Heart left ventricle (tissue), 16 donors: ENCODE data around the gene RPL27. TPM values are rescaled to one million over a fixed set of nuclear protein-coding genes. Genes with fewer than 3 reads are reported as not detected.

Source experiments
- ATAC-seq, 4 donors: fragments of 200-7000 bp; cut with Tn5 transposase; one replicate each; pipeline ENCODE4 v1.9.1; 2020 to 2022; ENCODE audit warnings: moderate library complexity in 4 of 4, mild to moderate bottlenecking in 3 of 4, moderate number of reproducible peaks in 1 of 4
- DNase-seq, 5 donors: peaks; one replicate each; pipeline ENCODE4 v3.0.0-alpha.2; 2020
- H3K27ac ChIP-seq, 12 donors: fragments of 200-600 bp; sonication (generic) in 4 of 12; one replicate each; pipeline versions ENCODE4 v1.5.0 to v1.8.0; 2016 to 2022; ENCODE audit warnings: mild to moderate bottlenecking in 2 of 12
- H3K27me3 ChIP-seq, 9 donors: fragments of 200-600 bp; sonication (generic) in 2 of 9; one replicate each; pipeline versions ENCODE4 v1.5.1 to v1.8.0; 2016 to 2022; ENCODE audit warnings: mild to moderate bottlenecking in 3 of 9
- H3K36me3 ChIP-seq, 9 donors: fragments of 200-600 bp; sonication (generic) in 2 of 9; one replicate each; pipeline versions ENCODE4 v1.5.0 to v1.8.0; 2018 to 2022; ENCODE audit warnings: mild to moderate bottlenecking in 2 of 9
- H3K4me1 ChIP-seq, 12 donors: fragments of 200-600 bp; sonication (generic) in 4 of 12; one replicate each; pipeline versions ENCODE4 v1.5.0 to v1.8.0; 2016 to 2022; ENCODE audit warnings: mild to moderate bottlenecking in 3 of 12
- H3K4me3 ChIP-seq, 12 donors: fragments of 200-600 bp; sonication (generic) in 4 of 12; one replicate each; pipeline versions ENCODE4 v1.5.0 to v1.8.0; 2017 to 2022; ENCODE audit warnings: mild to moderate bottlenecking in 9 of 12, moderate library complexity in 4 of 12
- H3K9me3 ChIP-seq, 12 donors: fragments of 200-600 bp; sonication (generic) in 4 of 12; one replicate each; pipeline versions ENCODE4 v1.5.0 to v1.8.0; 2016 to 2022; ENCODE audit warnings: mild to moderate bottlenecking in 1 of 12
- CTCF ChIP-seq, 12 donors: fragments of 200-600 bp; sonication (generic) in 4 of 12; IDR thresholded peaks; one replicate each; pipeline versions ENCODE4 v1.5.0 to v1.8.0; 2018 to 2022; ENCODE audit warnings: antibody characterized with exemption in 12 of 12, mild to moderate bottlenecking in 5 of 12
- POLR2A ChIP-seq, 2 donors: fragments of 450-650 bp; IDR thresholded peaks; one replicate each; pipeline ENCODE4 v1.6.1; 2017; ENCODE audit warnings: antibody characterized with exemption in 2 of 2, mild to moderate bottlenecking in 2 of 2, moderate library complexity in 2 of 2
- WGBS, 4 donors: extraction: QIAGEN DNeasy Blood & Tissue Kit in 2 of 4; methylation state at CpG; one replicate each; pipeline versions ENCODE4 v1.1.5 to v1.1.7; 2013 to 2018; 5-methylcytosine and 5-hydroxymethylcytosine counted together
- intact Hi-C, 10 donors: fragments of 100-400 bp; cut with DNase I; formaldehyde crosslinking; loops; one replicate each; pipeline versions ENCODE4 v1.11.1 to v1.14.2; 2022
- polyA plus RNA-seq, 2 donors: library from polyadenylated mRNA; stranded (reverse); fragments of 200-250 nt; gene quantifications; one replicate each; pipeline ENCODE4 v1.2.3, GENCODE V29; 2013
- total RNA-seq, 9 donors: library from RNA; depleted of rRNA in 2 of 9; stranded (reverse); fragments of >200 nt in 2 of 9; fragmentation: NEBNext Ultra II Directional in 3 of 9; extraction: Animal tissue kit (Norgen Biotek cat#: 25700) in 3 of 9; gene quantifications; one replicate each; pipeline versions ENCODE4 v1.1.0 to v1.2.4, GENCODE V29; 2016 to 2023
- donor health status: ischemic (EF 13 %, LVEDD 7.1; RV severe dilation, severe dysfunction).
- donor health status: healthy with polysubstance abuse.
- donor health status: DM: no; HTN: yes; CAD: no.
- donor health status: DM: no; HTN: no; CAD: no.
- donor health status: ischemic (EF 25% LVEDD 6.9; RV normal size, moderate dysfunction).
- donor health status: ischemic (EF 25% LVEDD 5.7; RV mildly dilated, moderate dysfunction).
- donor health status: healthy.
- donor health status: DM: yes; HTN: yes; CAD: no.
- donor health status: ischemic (EF 35%, LVEDD 5.7; RV mildly dilated, moderate dysfunction).
- donor health status: nonischemic (EF 11% LVEDD 7.7; RV severe dilation, severe dysfunction).
- donor health status: DM: yes; HTN: yes; CAD: no.
- donor health status: PGD.
- donor health status: ischemic (EF 29% LVEDD 5.4; RV normal size, mild dysfunction).
- donor health status: nonischemic (EF 23%, LVEDD 6.1; RV moderate dilation, normal function).

The RPL27 gene
- total and polyA plus RNA-seq, 11 donors: 477 to 2,590 (median 687) TPM

- DNase-seq (peak; percentile 76 to 91 (median 81)), ATAC-seq (peak; percentile 55 to 85 (median 62))
- H3K9me3 ChIP-seq: no peaks in the 10 kb centered on the region
- no peaks in the 10 kb centered on the region for H3K27me3 ChIP-seq
- H3K4me1 ChIP-seq: peaks cover 6 to 89% (median 75%) of the 10 kb centered on the region in 12 donors
- intact Hi-C loops: loop anchor here in 2 of 10 donors (5.0 to 10.0 kb wide), 2 partner anchors 139 to 152 kb away; no protein-coding TSS in a partner anchor
- peak overlapping the region; percentile 52 to 82 (median 70) for H3K27ac ChIP-seq
- H3K36me3 ChIP-seq: peaks cover 0 to 71% (median 44%) of the 10 kb centered on the region in 9 donors
- TF ChIP-seq POLR2A (IDR thresholded peaks at IDR 0.05) (no peak), CTCF (IDR thresholded peaks at IDR 0.05) (no peak)
- no peak overlapping the region for H3K4me3 ChIP-seq
- 44 to 61% (median 55%) methylated on average over 9 of the region's 9 CpGs for WGBS, 4 donors
Measured at GRCh38 chr17:43015579-43015978, 17.4 kb downstream of the RPL27 start.

- Histone ChIP-seq H3K4me1 (peaks cover 6 to 89% (median 75%) of the 10 kb centered on the region in 12 donors), H3K36me3 (peaks cover 0 to 68% (median 44%) of the 10 kb centered on the region in 9 donors), H3K27me3 (no peaks in the 10 kb centered on the region), H3K4me3 (peak overlapping the region in 1 of 12 donors; percentile 6), H3K27ac (peak overlapping the region in 11 of 12 donors; percentile 30 to 82 (median 71)), H3K9me3 (no peaks in the 10 kb centered on the region)
- TF ChIP-seq CTCF (IDR thresholded peaks at IDR 0.05) (no peak), POLR2A (IDR thresholded peaks at IDR 0.05) (no peak)
- no peak for ATAC-seq
- 85 to 93% (median 89%) methylated on average over 6 to 7 of the region's 7 CpGs for WGBS, 4 donors
- DNase-seq: no peak
- intact Hi-C loops: loop anchor here in 2 of 10 donors (5.0 to 10.0 kb wide), 2 partner anchors 139 to 151 kb away; no protein-coding TSS in a partner anchor
Measured at GRCh38 chr17:43016216-43016615, 18.0 kb downstream of the RPL27 start.

GRCh38 chr17:43018008-43018853, 20.0 kb downstream of the RPL27 start:
- DNase-seq (no peak), ATAC-seq (no peak)
- intact Hi-C loops: loop anchor here in 2 of 10 donors (5.0 to 10.0 kb wide), 2 partner anchors 137 to 149 kb away; no protein-coding TSS in a partner anchor
- Histone ChIP-seq H3K9me3 (no peaks in the 10 kb centered on the region), H3K4me3 (no peak overlapping the region), H3K4me1 (peaks cover 6 to 76% (median 63%) of the 10 kb centered on the region in 12 donors), H3K27me3 (no peaks in the 10 kb centered on the region), H3K27ac (peak overlapping the region in 7 of 12 donors; percentile 3 to 95 (median 91)), H3K36me3 (peaks cover 0 to 53% (median 32%) of the 10 kb centered on the region in 9 donors)
- no peak for TF ChIP-seq CTCF (IDR thresholded peaks at IDR 0.05)
- no peak for TF ChIP-seq POLR2A (IDR thresholded peaks at IDR 0.05)
- WGBS, 4 donors: 53 to 69% (median 59%) methylated on average over 19 of the region's 19 CpGs

- Histone ChIP-seq H3K27me3 (no peaks in the 10 kb centered on the region), H3K4me1 (peaks cover 6 to 69% (median 58%) of the 10 kb centered on the region in 12 donors), H3K9me3 (no peaks in the 10 kb centered on the region), H3K4me3 (peak overlapping the region in 2 of 12 donors; percentile 83 to 94), H3K27ac (peak overlapping the region in 11 of 12 donors; percentile 13 to 95 (median 90)), H3K36me3 (peaks cover 0 to 47% (median 30%) of the 10 kb centered on the region in 9 donors)
- ATAC-seq (no peak), DNase-seq (no peak)
- intact Hi-C loops: loop anchor here in 2 of 10 donors (5.0 to 10.0 kb wide), 2 partner anchors 136 to 148 kb away; no protein-coding TSS in a partner anchor
- TF ChIP-seq CTCF (IDR thresholded peaks at IDR 0.05): no peak
- no peak for TF ChIP-seq POLR2A (IDR thresholded peaks at IDR 0.05)
- WGBS, 4 donors: 38 to 47% (median 42%) methylated on average over 4 of the region's 4 CpGs
Measured at GRCh38 chr17:43018932-43019331, 20.7 kb downstream of the RPL27 start.
